Epithelial cell of esophagus (primary cell): ENCODE data around the gene RPL31.

Experiments
- DNase-seq: peaks from one replicate; pipeline ENCODE4 v3.0.0; 2010; ENCODE audit warnings: low read depth
- H3K4me3 ChIP-seq: 2 replicates; pipeline ENCODE4 v1.5.1; 2011; ENCODE audit warnings: mild to moderate bottlenecking, low read length, control low read depth
- TF ChIP-seq, protein P1 (sequence below): IDR thresholded peaks from 2 replicates; pipeline ENCODE4 v1.5.1; 2011; ENCODE audit warnings: low read depth, mild to moderate bottlenecking, low read length, control low read depth, inconsistent platforms; ENCODE audit not compliant: insufficient read depth; ENCODE audit errors: missing control alignments

The RPL31 gene

GRCh38 chr2:101053117-101053516, 51.0 kb downstream of the RPL31 start:
- no peak overlapping the region for H3K4me3 ChIP-seq
- TF ChIP-seq, protein P1, sequence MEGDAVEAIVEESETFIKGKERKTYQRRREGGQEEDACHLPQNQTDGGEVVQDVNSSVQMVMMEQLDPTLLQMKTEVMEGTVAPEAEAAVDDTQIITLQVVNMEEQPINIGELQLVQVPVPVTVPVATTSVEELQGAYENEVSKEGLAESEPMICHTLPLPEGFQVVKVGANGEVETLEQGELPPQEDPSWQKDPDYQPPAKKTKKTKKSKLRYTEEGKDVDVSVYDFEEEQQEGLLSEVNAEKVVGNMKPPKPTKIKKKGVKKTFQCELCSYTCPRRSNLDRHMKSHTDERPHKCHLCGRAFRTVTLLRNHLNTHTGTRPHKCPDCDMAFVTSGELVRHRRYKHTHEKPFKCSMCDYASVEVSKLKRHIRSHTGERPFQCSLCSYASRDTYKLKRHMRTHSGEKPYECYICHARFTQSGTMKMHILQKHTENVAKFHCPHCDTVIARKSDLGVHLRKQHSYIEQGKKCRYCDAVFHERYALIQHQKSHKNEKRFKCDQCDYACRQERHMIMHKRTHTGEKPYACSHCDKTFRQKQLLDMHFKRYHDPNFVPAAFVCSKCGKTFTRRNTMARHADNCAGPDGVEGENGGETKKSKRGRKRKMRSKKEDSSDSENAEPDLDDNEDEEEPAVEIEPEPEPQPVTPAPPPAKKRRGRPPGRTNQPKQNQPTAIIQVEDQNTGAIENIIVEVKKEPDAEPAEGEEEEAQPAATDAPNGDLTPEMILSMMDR, result no peak
- no peak for DNase-seq
